HEK293 (cell line): ENCODE measurements around the gene DGKZ.
A peak's percentile ranks its signal among the peaks of the same experiment; 100 is the strongest.

Experiments used
- CTCF ChIA-PET: fragments of 350-600 bp; formaldehyde crosslinking; extraction: SDS; loops from one replicate; lab custom pipeline; 2021; ENCODE audit warnings: antibody characterized with exemption; lab: Yijun Ruan, JAX
- POLR2A ChIA-PET: fragments of 300-600 bp; formaldehyde crosslinking; extraction: SDS; loops from one replicate; lab custom pipeline; 2020; ENCODE audit warnings: antibody characterized with exemption, inconsistent platforms; lab: Yijun Ruan, JAX
- H3K27ac ChIP-seq: fragments of 200-500 bp; sonication (Bioruptor generic); 2 replicates; pipeline ENCODE4 v1.5.1; 2014; ENCODE audit warnings: low read depth, low read length, control low read depth, inconsistent platforms; ENCODE audit errors: extremely low read depth
- H3K36me3 ChIP-seq, 2 experiments: fragments of 200-500 bp in 1 of 2; sonication (Bioruptor generic) in 1 of 2; 1 replicate in 1 of 2; 2 replicates in 1 of 2; pipeline ENCODE4 v1.5.1; 2014 to 2017; ENCODE audit warnings: inconsistent platforms in 2 of 2, low read length in 2 of 2; ENCODE audit not compliant: control insufficient read depth in 2 of 2, insufficient read depth in 1 of 2
- H3K4me1 ChIP-seq: fragments of 200-500 bp; sonication (Bioruptor generic); 2 replicates; pipeline ENCODE4 v1.5.1; 2014; ENCODE audit warnings: mild to moderate bottlenecking, low read length, inconsistent platforms; ENCODE audit not compliant: control insufficient read depth, insufficient read depth
- H3K4me3 ChIP-seq: 2 replicates; pipeline ENCODE4 v1.5.1; 2011; ENCODE audit warnings: low read depth, mild to moderate bottlenecking, control low read depth, low read length, moderate library complexity
- H3K9me3 ChIP-seq: fragments of 200-500 bp; sonication (Bioruptor generic); 2 replicates; pipeline ENCODE4 v1.5.1; 2014; ENCODE audit warnings: low read depth, low read length, inconsistent platforms; ENCODE audit not compliant: control insufficient read depth, insufficient read depth
- HOXA7 ChIP-seq: sonication (generic); formaldehyde crosslinking; IDR thresholded peaks from 2 replicates; pipeline ENCODE4 v1.8.1; 2022; ENCODE audit warnings: missing genetic modification reagents, borderline replicate concordance
- KLF8 ChIP-seq: fragments of 450-650 bp; formaldehyde crosslinking; IDR thresholded peaks from 2 replicates; pipeline ENCODE4 v1.5.1; 2016; ENCODE audit warnings: missing biosample characterization, missing genetic modification characterization
- SP2 ChIP-seq: fragments of 450-650 bp; formaldehyde crosslinking; IDR thresholded peaks from 2 replicates; pipeline ENCODE4 v1.5.1; 2016; ENCODE audit warnings: missing biosample characterization, missing genetic modification characterization
- TCF7L2 ChIP-seq: IDR thresholded peaks from 2 replicates; pipeline ENCODE4 v1.6.1; 2011; ENCODE audit warnings: low read depth, mild to moderate bottlenecking, inconsistent platforms, low read length, moderate library complexity, borderline replicate concordance
- TRIM28 ChIP-seq: IDR thresholded peaks from 2 replicates; pipeline ENCODE4 v1.6.1; 2011; ENCODE audit warnings: low read length, control low read depth, borderline replicate concordance
- ZNF10 ChIP-seq: fragments of 450-650 bp; formaldehyde crosslinking; IDR thresholded peaks from 2 replicates; pipeline ENCODE4 v1.5.1; 2017; ENCODE audit warnings: missing biosample characterization, missing genetic modification characterization
- ZNF600 ChIP-seq: fragments of 450-650 bp; formaldehyde crosslinking; IDR thresholded peaks from 2 replicates; pipeline ENCODE4 v1.5.1; 2016; ENCODE audit warnings: missing biosample characterization, missing genetic modification characterization
- TF ChIP-seq, protein P1 (sequence below): fragments of 450-650 bp; formaldehyde crosslinking; conservative IDR thresholded peaks from 2 replicates; pipeline ENCODE4 v1.5.1; 2016; ENCODE audit warnings: low read depth, missing biosample characterization, missing genetic modification characterization
- TF ChIP-seq, protein P2 (sequence below): fragments of 450-650 bp; formaldehyde crosslinking; IDR thresholded peaks from 2 replicates; pipeline ENCODE4 v1.5.1; 2016; ENCODE audit warnings: missing biosample characterization, missing genetic modification characterization
- TF ChIP-seq, protein P3 (sequence below): fragments of 450-650 bp; formaldehyde crosslinking; IDR thresholded peaks from 2 replicates; pipeline ENCODE4 v1.5.1; 2016; ENCODE audit warnings: missing biosample characterization, missing genetic modification characterization

Gene DGKZ

DNA sequence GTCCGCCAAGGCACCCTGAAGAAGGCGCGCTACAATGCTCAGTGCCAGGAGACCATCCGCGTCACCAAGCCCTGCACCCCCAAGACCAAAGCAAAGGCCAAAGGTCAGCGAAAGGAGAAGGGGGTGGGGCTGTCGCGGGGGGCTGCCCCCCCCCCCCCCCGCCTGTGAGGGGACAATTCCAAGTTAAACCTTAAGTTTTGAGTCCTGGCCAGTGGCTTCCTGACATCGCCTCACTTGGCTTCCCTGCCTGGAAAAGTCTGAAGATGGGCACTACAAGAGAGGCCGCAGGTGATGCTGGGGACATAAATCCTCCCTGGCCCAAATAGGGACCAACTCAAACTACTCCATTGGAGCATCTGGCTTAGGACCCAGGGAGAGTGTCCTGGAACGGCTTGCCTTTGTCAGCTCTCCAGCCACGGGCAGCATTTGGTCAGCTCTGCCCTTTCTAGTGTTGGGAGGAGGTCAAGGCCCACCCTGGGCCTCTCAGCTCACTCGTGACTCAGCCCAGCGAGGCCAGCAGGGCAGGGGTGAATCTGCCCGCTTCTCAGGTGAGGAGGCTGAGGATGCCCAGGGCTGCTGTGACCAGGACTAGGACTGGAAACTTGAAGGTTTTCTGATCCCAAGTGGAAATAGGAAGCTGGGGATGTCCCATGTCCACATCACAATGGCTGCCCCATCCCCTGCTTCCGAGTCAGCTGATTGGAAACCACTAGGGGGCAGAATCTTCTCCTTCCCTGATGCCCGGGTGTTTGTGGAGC is 35.6 kb downstream of the DGKZ start (continued):
- 0 out of 2 replicates have a peak, but pooled peaks have one; percentile 14 for TF ChIP-seq KLF8
- TF ChIP-seq TRIM28, result no peak
- TF ChIP-seq, protein P1, sequence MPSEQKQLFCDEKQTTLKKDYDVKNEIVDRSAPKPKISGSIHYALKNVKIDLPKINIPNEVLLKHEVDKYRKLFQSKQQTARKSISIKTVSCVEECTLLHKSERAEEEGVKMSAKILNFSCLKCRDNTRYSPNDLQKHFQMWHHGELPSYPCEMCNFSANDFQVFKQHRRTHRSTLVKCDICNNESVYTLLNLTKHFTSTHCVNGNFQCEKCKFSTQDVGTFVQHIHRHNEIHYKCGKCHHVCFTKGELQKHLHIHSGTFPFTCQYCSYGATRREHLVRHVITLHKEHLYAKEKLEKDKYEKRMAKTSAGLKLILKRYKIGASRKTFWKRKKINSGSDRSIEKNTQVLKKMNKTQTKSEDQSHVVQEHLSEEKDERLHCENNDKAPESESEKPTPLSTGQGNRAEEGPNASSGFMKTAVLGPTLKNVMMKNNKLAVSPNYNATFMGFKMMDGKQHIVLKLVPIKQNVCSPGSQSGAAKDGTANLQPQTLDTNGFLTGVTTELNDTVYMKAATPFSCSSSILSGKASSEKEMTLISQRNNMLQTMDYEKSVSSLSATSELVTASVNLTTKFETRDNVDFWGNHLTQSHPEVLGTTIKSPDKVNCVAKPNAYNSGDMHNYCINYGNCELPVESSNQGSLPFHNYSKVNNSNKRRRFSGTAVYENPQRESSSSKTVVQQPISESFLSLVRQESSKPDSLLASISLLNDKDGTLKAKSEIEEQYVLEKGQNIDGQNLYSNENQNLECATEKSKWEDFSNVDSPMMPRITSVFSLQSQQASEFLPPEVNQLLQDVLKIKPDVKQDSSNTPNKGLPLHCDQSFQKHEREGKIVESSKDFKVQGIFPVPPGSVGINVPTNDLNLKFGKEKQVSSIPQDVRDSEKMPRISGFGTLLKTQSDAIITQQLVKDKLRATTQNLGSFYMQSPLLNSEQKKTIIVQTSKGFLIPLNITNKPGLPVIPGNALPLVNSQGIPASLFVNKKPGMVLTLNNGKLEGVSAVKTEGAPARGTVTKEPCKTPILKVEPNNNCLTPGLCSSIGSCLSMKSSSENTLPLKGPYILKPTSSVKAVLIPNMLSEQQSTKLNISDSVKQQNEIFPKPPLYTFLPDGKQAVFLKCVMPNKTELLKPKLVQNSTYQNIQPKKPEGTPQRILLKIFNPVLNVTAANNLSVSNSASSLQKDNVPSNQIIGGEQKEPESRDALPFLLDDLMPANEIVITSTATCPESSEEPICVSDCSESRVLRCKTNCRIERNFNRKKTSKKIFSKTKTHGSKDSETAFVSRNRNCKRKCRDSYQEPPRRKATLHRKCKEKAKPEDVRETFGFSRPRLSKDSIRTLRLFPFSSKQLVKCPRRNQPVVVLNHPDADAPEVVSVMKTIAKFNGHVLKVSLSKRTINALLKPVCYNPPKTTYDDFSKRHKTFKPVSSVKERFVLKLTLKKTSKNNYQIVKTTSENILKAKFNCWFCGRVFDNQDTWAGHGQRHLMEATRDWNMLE, result no peak
- 0 out of 2 replicates have a peak, but pooled peaks have one; percentile 54 for TF ChIP-seq ZNF10 (tag by site-specific recombination)
- TF ChIP-seq, protein P2, sequence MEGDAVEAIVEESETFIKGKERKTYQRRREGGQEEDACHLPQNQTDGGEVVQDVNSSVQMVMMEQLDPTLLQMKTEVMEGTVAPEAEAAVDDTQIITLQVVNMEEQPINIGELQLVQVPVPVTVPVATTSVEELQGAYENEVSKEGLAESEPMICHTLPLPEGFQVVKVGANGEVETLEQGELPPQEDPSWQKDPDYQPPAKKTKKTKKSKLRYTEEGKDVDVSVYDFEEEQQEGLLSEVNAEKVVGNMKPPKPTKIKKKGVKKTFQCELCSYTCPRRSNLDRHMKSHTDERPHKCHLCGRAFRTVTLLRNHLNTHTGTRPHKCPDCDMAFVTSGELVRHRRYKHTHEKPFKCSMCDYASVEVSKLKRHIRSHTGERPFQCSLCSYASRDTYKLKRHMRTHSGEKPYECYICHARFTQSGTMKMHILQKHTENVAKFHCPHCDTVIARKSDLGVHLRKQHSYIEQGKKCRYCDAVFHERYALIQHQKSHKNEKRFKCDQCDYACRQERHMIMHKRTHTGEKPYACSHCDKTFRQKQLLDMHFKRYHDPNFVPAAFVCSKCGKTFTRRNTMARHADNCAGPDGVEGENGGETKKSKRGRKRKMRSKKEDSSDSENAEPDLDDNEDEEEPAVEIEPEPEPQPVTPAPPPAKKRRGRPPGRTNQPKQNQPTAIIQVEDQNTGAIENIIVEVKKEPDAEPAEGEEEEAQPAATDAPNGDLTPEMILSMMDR (tag by site-specific recombination), result peak; percentile 56
- no peak for TF ChIP-seq HOXA7
- TF ChIP-seq, protein P3, sequence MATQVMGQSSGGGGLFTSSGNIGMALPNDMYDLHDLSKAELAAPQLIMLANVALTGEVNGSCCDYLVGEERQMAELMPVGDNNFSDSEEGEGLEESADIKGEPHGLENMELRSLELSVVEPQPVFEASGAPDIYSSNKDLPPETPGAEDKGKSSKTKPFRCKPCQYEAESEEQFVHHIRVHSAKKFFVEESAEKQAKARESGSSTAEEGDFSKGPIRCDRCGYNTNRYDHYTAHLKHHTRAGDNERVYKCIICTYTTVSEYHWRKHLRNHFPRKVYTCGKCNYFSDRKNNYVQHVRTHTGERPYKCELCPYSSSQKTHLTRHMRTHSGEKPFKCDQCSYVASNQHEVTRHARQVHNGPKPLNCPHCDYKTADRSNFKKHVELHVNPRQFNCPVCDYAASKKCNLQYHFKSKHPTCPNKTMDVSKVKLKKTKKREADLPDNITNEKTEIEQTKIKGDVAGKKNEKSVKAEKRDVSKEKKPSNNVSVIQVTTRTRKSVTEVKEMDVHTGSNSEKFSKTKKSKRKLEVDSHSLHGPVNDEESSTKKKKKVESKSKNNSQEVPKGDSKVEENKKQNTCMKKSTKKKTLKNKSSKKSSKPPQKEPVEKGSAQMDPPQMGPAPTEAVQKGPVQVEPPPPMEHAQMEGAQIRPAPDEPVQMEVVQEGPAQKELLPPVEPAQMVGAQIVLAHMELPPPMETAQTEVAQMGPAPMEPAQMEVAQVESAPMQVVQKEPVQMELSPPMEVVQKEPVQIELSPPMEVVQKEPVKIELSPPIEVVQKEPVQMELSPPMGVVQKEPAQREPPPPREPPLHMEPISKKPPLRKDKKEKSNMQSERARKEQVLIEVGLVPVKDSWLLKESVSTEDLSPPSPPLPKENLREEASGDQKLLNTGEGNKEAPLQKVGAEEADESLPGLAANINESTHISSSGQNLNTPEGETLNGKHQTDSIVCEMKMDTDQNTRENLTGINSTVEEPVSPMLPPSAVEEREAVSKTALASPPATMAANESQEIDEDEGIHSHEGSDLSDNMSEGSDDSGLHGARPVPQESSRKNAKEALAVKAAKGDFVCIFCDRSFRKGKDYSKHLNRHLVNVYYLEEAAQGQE (tag by site-specific recombination), result 0 out of 2 replicates have a peak, but pooled peaks have one; percentile 18
- TF ChIP-seq, all 188 proteins: peak for 11

DNA sequence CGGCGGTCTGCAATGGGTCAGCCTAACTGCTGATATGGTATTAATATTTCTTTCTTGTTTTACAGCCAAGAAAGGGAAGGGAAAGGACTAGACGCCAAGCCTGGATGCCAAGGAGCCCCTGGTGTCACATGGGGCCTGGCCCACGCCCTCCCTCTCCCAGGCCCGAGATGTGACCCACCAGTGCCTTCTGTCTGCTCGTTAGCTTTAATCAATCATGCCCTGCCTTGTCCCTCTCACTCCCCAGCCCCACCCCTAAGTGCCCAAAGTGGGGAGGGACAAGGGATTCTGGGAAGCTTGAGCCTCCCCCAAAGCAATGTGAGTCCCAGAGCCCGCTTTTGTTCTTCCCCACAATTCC is 36.1 kb downstream of the DGKZ start:
- ChIA-PET POLR2A (interaction anchor here (1.3 kb wide), 1 partner anchor 9 kb away, joined by 3 read pairs; no protein-coding TSS in a partner anchor), CTCF (interaction anchor here (0.6 to 2.1 kb wide), 21 partner anchors 9 to 510 kb away, joined by 3 to 13 read pairs (median 3); partner anchors contain the start of genes CHRM4 and DGKZ)
- no peaks in the 10 kb centered on the region for H3K4me1 ChIP-seq
- H3K36me3 ChIP-seq, result peaks cover 0 to 18% of the 10 kb centered on the region in 2 experiments; a peak in 1 of 3 replicates
- no peak overlapping the region for H3K27ac ChIP-seq
- H3K9me3 ChIP-seq, result no peaks in the 10 kb centered on the region
- TF ChIP-seq SP2 (tag by site-specific recombination) (peak; percentile 37; the same call in 1 of the 2 replicates), TCF7L2 (no peak), ZNF600 (tag by site-specific recombination) (0 out of 2 replicates have a peak, but pooled peaks have one; percentile 45)
- H3K4me3 ChIP-seq, result no peak overlapping the region
